ENCODE data around the gene CEL.
A peak's percentile ranks its signal among the peaks of the same experiment; 100 is the strongest.

CEL gene

DNA sequence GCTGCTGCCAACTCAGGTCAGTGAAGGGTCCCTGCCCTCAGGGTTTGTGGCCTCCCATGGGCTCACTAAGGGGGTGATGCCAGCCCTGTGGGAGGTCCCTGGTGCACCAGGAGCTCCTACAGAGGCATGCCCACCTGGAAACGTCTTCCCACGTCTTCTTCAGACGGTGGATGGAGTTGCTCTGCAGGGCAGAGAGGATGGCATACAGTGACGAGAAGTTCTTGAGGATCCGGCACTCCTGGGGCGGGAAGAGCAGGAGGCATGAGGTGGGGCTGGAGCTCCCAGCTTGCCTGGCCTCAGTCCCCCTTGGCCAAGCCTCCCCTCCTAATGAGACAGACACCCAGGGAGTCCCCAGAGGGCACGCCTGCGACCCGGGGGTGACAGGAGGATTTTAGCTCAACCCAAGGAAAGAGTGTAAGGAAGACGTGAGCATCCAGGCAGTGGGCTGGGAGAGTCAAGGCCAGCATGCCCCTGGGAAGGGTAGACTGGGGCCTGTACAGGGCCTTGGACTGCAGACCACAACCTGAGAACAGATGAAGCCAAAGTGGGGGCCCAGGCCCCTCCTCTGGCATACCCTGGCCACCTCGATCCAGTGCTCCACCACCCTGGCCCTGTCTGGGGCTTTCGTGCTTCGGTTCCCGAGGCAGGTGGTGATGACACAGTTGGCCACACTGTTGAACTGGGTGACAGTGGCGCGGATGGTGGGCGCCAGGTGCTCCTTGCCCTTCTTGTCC lies 44.9 kb downstream of the CEL start:
- no peak for DNase-seq

DNA sequence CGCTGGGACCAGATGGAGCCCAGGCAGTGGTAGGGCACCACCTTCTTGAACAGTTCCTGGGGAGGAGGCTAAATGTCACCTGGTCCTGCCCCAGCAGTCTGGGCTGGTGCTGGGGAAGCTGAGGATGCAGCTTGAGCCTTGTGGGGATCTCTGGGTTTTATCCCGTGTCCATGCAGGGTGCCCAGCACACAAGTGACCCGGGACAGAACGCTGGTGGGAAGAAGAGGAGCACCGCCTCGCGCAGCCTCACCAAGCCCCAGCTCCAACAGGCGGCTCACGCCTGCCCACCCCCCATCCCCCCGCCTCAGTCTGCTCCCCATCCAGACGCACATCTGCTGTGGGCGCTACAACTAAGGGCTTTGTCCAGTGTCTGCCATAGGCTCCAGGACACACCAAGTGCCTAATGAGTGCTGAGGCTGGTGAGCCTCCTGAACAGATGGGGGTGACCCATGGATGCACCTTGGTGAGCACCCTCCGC lies 45.5 kb downstream of the CEL start:
- DNase-seq, result no peak

DNA sequence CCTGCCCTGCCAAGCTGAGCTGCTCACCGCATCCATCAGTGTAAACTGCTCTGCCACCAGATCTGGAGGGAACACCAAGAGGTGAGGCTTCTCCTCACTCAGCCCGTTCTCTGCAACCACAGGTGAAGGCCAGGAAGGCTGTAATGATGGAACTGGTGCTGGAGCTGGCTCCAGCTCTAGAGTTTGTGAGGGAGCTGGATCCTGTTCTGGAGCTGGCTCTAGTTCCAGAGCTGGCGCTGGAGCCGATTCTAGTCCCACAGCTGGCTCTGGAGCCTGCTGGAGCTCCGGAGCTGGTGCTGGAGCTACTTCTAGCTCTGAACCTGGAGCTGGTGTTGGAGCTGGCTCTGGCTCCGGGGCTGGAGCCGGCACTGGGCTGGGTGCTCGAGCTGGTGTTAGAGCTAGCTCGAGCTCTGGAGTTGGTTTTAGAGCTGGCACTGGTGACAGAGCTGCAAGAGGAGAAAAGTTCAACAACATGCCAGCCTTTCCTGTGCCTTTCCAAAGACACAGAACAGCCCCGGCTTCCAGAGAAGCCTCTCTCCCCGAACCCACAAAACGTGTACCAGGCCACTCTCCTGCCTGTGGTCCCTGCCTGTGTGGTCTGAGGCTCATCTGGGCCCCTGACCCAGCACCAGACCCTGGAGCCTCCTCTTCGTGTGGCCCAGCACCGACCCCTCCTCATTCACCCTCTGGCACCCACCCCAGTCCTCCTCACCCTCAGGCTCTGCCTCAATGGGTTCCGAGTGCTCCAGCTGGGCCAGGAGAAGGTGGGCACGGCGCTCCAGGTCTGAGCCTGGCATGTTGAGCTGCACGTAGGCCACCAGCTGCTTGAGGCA lies 46.4 kb downstream of the CEL start:
- DNase-seq, result no peak

DNA sequence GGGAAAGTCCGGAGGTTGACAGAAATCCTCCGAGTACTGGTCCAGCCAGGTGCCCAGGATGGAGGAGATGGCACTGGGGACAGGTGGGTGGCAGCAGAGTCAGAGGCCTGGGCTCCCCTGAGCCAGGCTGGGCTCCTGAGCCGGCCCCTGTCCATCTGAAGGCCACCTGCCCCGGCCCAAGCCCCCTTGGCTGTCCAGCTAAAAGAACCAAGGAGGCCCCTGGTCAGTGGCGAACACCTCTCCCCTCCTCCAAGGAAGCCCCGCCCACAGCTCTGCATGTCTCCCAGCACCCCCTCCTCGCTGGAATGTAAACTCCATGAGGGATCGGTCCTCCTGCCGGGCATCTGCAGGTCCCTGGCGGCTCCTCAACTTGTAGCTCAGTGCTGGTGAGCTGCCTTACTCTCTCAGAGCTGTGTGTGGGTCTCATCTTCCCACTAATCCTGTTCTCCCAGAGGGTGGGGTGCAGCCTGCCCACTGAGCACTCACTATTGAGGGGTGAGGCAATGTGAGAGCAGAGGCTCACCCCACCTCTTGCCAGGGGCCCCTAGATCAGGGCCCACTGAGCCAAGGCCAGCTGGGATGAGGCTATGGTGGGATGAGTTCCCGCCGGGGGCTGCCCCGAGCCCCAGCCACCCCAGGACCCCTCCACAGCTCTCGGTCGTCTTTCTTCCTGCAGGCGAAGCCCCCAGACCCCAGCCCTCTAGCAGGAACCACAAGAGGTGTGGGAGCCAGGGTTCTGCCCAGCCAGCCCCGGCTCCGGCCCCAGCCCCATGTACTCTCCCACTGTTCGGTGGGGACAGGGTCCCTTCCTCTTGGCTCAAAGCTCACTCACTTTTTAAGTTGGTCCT lies 47.2 kb downstream of the CEL start:
- DNase-seq, result no peak

DNA sequence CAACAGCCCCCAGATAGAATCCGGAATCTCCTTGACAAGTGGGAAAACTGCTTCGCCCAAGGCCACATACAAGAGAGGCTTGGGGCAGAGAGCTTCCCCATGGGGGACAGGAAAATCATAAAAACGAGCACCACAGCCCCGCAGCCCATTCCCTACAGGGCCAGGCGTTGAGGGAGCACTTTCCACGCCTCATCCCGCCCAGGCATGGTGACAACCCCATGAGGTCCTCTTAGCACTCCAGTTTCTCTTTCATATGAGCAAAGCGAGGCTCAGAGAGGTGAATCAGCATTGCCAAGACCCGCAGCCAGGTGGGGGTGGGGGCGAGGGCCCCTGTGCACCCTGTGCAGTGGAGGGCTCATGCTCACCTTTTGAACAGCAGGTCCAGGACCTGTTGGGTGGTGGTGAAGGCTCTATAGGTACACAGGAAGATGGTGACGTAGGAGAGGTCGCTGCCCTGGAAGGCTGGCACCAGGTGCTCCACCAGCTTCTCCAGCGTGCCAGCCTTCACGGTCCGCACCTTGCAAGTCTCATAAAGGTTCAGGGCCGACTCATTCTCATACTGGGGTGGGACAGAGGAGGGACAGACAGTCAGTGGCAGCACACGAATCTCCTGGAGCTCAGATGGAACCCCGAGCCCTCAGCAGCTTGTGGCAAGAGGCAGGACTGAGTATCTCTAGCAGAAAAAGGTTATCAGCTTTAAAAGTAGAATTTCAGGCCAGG lies 48.3 kb downstream of the CEL start:
- no peak for DNase-seq

DNA sequence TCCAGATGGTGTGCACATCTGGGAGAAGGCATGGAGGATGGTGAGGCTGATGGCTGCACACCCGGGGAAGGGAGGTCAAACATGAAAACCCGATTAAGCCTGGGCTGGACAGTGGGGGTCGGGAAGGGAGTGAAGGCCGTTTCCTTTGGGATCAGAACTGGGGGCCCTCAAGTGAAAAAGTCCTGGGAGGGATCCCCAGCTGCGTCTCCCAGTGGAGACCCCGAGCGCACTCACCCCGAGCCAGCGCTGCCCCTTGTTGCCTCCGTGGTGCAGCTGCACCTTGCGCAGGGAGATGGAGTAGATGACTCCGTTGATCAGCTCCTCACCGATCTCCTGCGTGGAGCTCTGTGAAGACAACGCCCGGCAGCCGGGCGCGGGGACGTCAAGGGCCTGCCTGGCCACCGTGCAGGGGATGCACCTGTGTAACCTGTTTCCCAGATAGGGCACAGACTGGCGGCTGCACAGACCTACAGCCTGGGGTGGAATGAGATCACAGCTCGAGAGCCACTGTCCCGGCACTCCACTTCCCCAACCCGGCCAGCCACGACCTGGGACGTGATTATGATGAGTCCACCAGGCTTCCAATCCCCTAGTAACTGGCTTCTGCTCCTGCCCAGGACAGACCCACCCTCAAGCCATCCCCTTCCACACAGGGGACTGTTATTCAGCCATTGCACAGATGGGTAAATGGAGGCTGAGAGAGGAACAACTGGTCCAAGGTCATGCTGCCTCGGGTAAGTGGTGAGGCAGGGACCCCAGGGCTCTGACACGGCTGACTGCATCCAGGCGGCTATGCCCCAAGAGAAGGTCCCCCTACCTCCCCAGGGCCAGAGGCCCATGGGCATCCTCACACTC lies 50.3 kb downstream of the CEL start:
- no peak for DNase-seq

DNA sequence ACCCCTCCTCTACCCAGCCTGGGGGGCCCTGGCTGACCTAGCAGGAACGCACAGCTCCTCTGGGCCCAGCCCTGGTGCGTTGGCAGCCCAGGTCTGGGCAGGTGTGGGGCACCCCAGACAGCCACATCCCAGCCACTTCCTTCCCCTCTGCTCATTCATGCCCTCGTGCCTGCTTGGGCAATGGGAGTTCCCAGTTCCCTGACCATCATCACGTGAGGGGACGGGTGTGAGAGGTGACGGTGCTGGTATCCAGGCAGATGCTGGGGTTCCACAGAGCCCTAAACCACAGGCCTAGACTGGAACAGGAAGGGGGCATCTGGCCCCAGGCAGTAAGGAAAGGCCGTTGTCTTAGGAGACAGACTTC lies 50.9 kb downstream of the CEL start:
- DNase-seq, result no peak

DNA sequence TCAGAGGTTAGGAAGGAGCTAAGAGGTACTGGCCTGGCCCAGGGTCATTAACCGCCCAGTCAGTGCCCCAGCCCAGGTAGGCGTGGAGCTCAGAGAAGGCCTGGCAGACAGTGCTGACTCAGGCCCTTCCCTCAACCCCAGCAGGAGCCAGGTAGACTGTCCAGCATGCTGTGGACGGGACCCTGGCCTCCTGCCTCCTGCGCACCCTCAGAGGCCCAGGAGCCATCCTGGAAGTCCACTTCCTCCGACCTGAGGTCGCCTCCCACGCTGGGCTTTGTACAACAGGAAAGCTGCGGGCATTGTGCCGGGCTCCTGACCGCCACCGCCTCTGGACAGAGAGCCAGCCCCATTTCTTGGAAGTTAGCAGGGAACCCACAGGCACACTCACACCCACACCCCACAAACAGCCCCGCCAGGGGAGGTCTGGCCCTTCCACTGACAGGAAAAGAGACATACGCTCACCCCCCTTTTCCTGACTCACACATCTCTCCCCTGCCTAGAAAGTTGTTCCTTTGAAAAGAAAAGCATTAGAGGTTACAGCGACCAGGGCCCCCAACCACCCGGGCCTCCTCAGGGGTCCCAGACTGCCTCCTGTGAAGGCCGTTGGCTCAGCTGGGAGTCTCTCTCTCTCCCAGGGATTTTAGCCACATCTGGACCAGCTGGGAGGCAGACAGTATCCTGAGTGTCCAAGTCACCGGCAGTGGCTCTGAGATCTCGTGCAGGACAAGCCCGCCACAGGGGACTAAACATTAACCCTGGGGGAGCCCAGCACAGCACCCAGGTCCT lies 51.6 kb downstream of the CEL start:
- no peak for DNase-seq

DNA sequence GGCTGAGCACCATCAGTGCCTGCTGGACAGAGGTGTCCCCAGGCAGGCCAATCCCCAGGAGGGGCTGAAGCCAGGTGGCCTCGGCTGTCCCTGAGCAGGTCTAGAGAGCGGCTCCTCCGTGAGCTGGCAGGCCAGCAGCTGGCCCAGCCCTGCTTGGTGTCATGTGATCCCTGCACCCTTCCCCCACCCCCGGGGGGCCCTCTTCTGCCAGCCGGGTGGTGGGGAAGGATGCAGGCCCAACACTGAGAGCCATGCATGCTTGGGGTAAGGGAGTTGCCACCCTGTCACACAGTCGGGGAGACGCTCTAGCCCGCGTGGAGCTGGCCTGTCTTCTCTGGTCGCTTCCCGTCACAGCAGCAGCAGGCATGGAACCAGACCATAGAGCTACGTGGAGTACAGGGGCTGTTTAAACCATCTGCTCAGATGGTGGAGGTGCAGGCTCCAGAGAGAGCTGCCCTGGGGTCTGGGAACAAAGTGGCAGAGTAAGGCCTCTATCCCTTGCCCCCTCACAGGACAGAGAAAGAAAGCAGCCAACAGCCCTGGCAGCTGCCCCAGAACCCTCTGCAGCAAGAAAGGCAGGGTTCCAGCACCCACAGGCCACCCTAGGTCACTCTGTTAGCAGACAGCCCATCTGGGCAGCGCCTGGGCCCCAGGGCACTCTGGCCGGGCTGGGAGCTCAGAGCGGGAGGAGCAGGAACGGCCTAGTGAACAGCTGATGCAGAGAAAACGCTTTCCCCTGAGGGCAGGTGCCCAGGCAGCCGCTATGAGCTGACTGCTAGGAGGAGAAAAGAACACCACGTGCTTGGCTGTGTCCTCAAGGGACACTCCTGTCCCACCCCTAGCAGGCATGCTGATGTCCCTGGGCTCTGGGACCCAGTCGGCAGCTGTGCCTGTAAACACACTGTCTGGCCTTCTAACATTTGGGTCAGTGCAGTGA lies 52.4 kb downstream of the CEL start:
- DNase-seq, result no peak

DNA sequence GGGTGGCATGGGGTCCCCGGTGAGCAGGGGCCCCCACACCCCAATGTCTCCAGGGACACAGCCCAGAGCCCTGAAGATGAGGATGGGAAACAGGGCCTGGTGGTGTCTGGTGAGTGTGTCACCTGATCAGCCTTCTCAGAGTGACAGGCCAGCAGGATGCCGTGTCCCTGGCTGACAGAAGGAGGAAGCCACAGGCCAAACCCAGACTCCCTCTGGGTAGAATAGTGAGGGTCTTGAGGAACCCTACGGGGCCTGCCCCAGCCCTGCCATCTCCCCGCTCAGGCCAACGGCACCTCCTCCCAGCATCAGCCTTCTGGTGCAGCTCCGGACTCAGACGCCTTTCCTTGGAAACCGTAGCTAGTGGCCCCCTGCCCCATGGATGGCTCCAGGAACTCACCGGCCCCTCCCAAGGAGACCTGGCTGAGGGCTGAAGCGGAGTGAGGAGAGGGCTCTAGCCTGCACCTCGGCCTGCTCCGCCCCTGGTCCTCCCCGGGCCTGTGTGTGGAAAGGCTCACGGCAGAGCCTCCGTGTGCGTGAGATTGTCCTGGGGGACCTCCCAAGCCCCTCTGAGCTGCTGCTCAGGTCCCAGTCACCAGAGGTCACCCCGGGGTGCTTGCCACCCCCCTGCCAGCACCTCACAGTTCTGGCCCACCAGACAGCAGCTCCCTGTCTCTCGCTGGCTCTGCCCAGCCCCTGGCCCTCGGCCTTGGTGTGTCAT lies 53.3 kb downstream of the CEL start:
- no peak for DNase-seq

DNA sequence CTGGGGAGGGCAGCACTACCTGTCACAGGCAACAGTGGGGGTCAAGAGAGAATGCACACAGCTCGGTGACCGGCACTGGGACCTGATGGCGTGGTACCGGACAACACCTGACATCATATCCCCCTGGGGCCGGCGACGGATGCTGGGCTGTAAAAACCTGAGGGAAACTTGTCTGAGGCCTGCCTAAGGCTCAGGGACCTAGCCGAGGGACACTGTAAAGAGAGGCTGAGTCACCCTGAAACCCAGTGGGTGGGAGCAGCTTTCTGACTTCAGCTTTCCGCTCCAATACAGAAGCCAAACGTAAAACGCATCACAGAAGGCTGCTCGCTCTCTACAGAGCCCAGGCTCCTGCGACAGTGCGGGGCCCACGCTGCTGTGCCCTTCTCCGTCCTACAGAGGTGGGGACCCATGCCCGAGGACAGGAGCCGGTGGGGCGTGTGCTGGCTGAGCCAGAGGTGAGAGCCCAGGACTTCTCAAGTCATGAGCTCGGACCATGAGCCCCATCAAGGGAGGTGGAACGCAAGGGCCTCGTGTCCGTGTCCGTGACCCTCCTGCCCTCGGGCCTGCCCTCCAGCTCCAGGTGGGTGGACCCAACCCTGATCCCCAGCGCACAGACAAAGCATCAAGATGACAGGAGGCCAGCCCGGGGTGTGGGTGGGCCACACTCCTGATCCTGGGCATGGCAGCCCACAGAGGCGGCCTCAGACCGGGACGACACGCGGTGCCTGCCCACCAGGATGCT lies 54.0 kb downstream of the CEL start:
- no peak for DNase-seq

DNA sequence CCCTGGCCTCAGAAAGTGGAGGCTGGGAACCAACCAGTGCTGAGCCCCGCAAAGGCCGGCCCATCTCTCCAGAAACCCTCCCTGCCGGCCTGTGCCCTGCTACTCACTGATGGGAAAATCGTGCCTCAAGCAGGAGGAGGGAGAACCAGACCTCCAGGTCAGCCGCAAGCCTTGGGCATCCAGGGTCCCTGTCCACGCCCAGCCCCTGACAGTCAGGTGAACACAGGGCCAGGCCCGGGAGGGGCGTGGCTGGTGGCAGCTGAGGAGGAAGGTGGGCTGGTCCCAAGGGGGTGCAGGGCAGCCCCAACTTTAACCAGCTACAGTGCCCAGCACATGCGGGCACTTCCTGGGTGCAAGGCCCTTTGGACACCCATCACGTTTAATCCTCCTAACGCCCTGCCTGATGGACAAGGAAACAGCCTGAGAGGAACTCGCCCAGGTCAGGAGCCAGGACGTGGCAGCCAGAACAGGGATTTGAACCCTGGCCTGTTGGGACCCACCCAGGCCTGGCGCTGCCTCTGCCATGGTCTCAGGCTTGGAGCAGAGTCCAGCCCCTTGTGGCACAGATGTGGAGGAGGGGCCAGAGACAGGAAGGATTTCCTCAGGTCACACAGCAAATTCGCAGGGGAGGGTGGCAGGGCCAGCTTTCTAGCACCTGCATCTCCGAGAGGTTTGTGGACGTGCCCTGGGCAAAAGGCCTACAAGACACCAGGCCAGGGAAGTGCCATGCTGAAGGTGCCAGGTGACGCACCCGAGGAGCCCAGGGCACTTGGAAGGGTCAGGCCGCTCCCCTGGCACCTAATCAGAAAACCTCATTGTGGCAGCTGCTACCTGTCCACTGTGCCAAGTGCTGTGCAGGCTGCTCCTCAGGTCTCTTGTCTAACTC lies 54.8 kb downstream of the CEL start:
- peak in 1 of 2 experiments; percentile 53 for DNase-seq

DNA sequence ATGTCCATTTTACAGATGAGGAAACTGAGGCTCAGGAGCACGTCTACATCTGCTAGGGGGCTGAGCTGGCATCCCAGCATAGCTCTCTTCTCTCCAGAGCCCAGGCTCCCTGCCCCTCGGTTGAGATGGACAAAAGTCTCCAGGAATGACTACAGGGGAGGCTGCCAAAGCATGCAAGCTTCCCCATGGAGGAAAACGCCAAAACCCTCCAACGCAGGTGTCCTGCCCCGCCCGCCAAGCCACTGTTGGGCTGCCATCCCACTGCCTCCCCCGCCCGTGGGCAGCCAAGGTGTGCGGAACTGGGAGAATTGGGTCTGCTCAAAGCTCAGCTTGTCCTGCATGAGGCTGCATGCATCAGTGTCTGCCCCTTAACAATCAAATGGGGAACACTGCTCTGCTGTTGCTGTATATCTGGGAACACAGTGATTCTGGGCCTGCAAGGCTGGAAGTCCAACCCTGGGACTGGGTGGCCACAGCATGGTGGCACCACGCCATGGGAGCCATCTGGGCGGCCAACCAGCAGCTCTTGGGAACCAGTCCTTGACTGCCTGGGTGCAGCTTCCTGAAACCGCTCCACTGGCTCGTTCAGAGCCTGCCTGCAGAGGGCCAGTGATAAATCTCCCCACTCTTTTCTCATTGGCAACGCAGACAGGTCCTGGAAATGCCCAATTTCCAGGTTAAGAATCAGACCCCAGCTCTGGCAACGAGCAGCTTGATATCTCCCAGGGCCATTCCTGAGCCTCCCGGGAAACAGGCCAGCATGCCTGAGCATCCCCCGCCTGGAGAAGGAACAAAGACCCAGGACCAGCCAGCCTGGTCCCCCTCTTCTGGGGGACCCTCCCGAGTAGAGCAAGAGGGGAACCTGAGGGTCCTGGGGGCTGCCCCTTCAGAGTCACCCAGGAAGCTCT lies 55.7 kb downstream of the CEL start:
- peak in 1 of 2 experiments; percentile 83 for DNase-seq

DNA sequence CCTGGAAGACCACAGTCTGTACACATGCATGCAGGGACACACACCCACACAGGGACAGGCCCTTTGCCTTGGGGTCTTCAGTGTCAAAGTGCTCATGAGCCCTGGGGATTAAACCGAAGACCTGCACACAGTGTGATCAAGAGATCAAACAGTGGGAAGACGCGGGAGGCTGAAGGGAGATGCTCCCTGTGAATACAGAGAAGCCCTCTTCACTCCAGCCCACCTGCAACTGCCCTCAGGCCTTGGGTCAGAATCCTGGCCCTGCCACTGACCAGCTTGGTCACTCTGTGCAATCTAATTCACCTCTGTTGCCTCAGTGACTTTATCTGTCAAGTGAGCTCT lies 56.4 kb downstream of the CEL start:
- DNase-seq, result no peak

DNA sequence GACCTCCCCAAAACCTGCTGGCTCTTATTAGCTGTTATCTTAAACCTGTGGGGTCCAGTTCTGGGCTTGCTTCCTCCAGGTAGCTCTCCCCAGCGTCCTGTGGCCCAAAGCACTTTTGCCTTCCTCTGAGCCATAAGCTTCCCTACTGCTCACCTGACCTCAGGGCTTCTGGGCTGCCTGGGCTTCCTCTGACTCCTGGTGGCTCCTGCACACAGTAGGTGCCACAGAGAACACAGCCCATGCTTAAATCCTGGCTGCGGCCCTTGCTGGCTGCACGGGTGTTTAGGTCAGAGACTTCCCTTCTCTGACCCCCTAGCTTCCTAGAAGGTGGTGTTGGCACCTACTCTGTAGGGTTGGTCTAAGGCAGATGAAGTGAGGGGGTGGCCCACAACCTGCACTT lies 56.8 kb downstream of the CEL start:
- no peak for DNase-seq

Measured in cerebellar nuclear complex (tissue), 1 donor.